Epithelial cell of esophagus (primary cell): ENCODE results near the gene GALNTL6.
"Not testable (repeated sequence)": the region's sequence is repeated elsewhere in the genome, so short reads cannot be mapped to it uniquely, and the experiment has no call there.

Experiments
- DNase-seq: peaks from one replicate; pipeline ENCODE4 v3.0.0; 2010; ENCODE audit warnings: low read depth
- H3K4me3 ChIP-seq: 2 replicates; pipeline ENCODE4 v1.5.1; 2011; ENCODE audit warnings: mild to moderate bottlenecking, low read length, control low read depth
- TF ChIP-seq, protein P1 (sequence below): IDR thresholded peaks from 2 replicates; pipeline ENCODE4 v1.5.1; 2011; ENCODE audit warnings: low read depth, mild to moderate bottlenecking, low read length, control low read depth, inconsistent platforms; ENCODE audit not compliant: insufficient read depth; ENCODE audit errors: missing control alignments

The GALNTL6 gene

DNA sequence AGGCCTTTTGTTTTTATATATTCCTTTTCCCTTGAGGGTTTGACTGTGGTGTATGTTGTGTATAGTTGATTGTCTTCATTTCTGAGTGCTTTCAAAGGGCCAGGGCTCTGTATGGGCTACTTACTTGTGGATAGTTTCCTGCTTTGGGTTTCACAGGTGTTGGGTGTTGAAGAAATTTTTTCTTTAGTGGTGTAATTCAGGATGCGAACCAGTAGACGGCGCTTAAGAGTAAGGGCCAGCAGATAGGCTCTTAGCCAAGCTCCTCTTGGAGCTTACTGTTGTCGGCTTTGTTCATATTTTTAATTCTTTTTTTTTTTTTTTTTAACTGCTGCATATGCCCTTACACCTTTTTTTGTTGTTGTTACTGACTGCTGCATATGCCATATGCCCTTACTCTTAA, 1079.1 kb downstream of the GALNTL6 start:
- TF ChIP-seq, protein P1, sequence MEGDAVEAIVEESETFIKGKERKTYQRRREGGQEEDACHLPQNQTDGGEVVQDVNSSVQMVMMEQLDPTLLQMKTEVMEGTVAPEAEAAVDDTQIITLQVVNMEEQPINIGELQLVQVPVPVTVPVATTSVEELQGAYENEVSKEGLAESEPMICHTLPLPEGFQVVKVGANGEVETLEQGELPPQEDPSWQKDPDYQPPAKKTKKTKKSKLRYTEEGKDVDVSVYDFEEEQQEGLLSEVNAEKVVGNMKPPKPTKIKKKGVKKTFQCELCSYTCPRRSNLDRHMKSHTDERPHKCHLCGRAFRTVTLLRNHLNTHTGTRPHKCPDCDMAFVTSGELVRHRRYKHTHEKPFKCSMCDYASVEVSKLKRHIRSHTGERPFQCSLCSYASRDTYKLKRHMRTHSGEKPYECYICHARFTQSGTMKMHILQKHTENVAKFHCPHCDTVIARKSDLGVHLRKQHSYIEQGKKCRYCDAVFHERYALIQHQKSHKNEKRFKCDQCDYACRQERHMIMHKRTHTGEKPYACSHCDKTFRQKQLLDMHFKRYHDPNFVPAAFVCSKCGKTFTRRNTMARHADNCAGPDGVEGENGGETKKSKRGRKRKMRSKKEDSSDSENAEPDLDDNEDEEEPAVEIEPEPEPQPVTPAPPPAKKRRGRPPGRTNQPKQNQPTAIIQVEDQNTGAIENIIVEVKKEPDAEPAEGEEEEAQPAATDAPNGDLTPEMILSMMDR = peak; percentile 74
- no peak overlapping the region for H3K4me3 ChIP-seq
- DNase-seq = peak; percentile 60

DNA sequence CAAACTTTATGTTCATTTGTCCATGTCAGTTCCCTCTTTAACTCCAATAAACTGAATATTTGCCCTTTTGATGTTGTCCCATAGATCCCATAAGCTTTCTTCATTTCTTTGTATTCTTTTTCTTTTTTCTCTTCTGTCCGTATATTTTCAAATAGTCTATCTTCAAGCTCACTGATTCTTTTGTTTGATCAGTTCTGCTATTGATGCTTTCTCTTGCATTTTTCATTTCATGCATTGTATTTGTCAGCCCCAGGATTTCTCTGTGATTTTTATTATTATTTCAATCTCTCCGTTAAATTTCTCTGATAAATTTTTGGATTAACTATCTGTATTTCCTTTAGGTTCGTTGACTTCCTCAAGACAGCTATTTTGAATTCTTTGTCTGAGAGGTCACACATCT, 1082.5 kb downstream of the GALNTL6 start:
- H3K4me3 ChIP-seq = no peak overlapping the region
- no peak for DNase-seq
- TF ChIP-seq, protein P1 = no peak

DNA sequence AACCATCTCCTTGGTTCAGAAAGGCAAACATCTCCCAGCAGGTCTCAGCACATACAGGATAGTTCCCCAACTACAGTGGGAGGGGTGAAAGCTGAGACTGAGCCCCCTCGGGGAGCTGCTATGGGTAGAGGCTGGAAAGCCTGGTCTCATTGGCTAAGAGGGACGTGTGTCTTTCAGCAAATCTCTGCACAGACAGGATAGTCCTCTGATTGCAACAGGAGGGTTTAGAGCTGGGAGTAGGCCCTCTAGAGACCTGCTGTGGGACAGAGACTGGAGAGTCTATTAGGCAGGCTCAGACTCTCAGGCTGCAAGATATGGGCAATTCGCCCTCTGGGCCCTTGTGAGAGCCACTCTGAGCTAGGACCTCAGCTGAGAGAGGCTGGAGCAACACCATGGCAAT, 1083.8 kb downstream of the GALNTL6 start:
- TF ChIP-seq, protein P1 = no peak
- no peak for DNase-seq
- no peak overlapping the region for H3K4me3 ChIP-seq

- DNase-seq = no peak
- TF ChIP-seq, protein P1 = no peak
- no peak overlapping the region for H3K4me3 ChIP-seq
Measured at GRCh38 chr4:172898715-172899114, 1085.5 kb downstream of the GALNTL6 start.

- H3K4me3 ChIP-seq = no peak overlapping the region
- DNase-seq = peak; percentile 73
- TF ChIP-seq, protein P1 = no peak
Measured at GRCh38 chr4:172899861-172900260, 1086.7 kb downstream of the GALNTL6 start.

GRCh38 chr4:172900900-172901299, 1087.7 kb downstream of the GALNTL6 start:
- no peak overlapping the region for H3K4me3 ChIP-seq
- no peak for DNase-seq
- TF ChIP-seq, protein P1 = no peak

GRCh38 chr4:172912468-172912867, 1099.3 kb downstream of the GALNTL6 start:
- DNase-seq, H3K4me3 ChIP-seq: not testable (repeated sequence)

DNA sequence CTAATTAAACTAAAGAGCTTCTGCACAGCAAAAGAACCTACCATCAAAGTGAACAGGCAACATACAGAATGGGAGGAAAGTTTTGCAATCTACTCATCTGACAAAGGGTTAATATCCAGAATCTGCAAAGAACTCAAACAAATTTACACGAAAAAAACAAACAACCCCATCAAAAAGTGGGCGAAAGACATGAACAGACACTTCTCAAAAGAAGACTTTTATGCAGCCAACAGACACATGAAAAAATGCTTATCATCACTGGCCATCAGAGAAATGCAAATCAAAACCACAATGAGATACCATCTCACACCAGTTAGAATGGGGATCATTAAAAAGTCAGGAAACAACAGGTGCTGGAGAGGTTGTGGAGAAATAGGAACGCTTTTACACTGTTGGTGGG, 1104.2 kb downstream of the GALNTL6 start:
- not testable (repeated sequence) for H3K4me3 ChIP-seq, DNase-seq
